ENCODE measurements around the gene SLC6A19. TPM values are rescaled to one million over a fixed set of nuclear protein-coding genes. Genes with fewer than 3 reads are reported as not detected.

SLC6A19 gene
- total and polyA plus RNA-seq, 2 of the 13 experiments (the other 11 are each of a cell fraction or from before 2014, with no cell fraction given): 0.02 TPM; not detected in 1

DNA sequence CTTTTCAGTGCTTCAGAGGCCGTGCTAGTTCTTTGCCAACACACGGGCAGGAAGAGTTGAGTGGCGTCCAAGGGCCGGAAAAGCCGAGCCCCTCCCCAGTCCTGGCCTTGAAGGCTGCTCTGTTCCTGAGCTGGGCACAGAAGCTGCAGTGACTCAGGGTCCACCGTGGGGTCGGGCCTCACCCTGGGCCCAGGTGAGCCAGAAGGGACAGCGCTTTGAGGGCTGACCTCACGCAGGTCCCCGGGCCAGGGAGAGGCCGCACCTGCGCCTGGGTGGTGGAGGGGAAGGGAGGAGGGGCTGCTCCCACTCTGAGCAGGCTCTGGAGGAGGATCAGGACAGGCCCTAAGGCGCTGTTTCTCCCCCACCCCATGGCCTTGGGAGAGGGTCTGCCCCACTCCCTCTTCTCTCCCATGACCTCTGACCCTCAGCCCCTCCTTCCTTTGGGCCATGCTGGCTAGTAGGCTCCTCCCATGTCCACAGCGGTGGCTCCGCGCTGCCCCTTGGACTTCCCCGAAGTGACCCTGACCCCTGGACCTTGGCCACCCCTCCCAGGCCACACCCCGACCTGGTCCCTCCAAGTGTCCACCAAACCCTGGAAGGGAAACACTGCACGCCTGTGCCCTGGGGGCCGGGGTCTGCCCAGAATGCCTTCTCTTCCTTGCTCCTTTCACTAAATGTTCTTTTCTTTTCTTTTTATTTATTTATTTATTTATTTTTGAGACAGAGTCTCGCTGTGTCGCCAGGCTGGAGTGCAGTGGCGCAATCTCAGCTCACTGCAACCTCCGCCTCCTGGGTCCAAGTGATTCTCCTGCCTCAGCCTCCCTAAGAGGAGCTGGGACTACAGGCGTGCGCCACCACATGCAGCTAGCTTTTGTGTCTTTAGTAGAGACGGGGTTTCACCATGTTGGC lies 19.7 kb upstream of the SLC6A19 start (continued):
- 0 out of 2 replicates have a peak, but pooled peaks have one; percentile 33 for TF ChIP-seq ZNF775 (CRISPR knock-in tag; IDR thresholded peaks at IDR 0.05; ENCODE audit: borderline replicate concordance)
- TF ChIP-seq AKAP8 (CRISPR knock-in tag; IDR thresholded peaks at IDR 0.05): 0 out of 2 replicates have a peak, but pooled peaks have one; percentile 49
- peak; percentile 25 for TF ChIP-seq AGO2 (optimal IDR thresholded peaks at IDR 0.05; ENCODE audit: low read depth, low read length)
- TF ChIP-seq ZSCAN21 (CRISPR knock-in tag; IDR thresholded peaks at IDR 0.05; ENCODE audit: borderline replicate concordance): peak; percentile 72; the same call in 1 of the 2 replicates
- no peak for TF ChIP-seq KLF6 (CRISPR knock-in tag; IDR thresholded peaks at IDR 0.05)
- no peak for TF ChIP-seq ZFAT (CRISPR knock-in tag; conservative IDR thresholded peaks at IDR 0.05)
- 0 out of 2 replicates have a peak, but pooled peaks have one; percentile 27 for TF ChIP-seq ZFP82 (CRISPR knock-in tag; IDR thresholded peaks at IDR 0.05; ENCODE audit: borderline replicate concordance)
- no peak for TF ChIP-seq ZHX2 (IDR thresholded peaks at IDR 0.05; ENCODE audit: low read depth)
- no peak for TF ChIP-seq ZHX2 (CRISPR knock-in tag; IDR thresholded peaks at IDR 0.05; ENCODE audit: borderline replicate concordance)
- TF ChIP-seq, protein P1, sequence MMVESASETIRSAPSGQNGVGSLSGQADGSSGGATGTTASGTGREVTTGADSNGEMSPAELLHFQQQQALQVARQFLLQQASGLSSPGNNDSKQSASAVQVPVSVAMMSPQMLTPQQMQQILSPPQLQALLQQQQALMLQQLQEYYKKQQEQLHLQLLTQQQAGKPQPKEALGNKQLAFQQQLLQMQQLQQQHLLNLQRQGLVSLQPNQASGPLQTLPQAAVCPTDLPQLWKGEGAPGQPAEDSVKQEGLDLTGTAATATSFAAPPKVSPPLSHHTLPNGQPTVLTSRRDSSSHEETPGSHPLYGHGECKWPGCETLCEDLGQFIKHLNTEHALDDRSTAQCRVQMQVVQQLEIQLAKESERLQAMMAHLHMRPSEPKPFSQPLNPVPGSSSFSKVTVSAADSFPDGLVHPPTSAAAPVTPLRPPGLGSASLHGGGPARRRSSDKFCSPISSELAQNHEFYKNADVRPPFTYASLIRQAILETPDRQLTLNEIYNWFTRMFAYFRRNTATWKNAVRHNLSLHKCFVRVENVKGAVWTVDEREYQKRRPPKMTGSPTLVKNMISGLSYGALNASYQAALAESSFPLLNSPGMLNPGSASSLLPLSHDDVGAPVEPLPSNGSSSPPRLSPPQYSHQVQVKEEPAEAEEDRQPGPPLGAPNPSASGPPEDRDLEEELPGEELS (CRISPR knock-in tag; IDR thresholded peaks at IDR 0.05): peak; percentile 58
- TF ChIP-seq, protein P2, sequence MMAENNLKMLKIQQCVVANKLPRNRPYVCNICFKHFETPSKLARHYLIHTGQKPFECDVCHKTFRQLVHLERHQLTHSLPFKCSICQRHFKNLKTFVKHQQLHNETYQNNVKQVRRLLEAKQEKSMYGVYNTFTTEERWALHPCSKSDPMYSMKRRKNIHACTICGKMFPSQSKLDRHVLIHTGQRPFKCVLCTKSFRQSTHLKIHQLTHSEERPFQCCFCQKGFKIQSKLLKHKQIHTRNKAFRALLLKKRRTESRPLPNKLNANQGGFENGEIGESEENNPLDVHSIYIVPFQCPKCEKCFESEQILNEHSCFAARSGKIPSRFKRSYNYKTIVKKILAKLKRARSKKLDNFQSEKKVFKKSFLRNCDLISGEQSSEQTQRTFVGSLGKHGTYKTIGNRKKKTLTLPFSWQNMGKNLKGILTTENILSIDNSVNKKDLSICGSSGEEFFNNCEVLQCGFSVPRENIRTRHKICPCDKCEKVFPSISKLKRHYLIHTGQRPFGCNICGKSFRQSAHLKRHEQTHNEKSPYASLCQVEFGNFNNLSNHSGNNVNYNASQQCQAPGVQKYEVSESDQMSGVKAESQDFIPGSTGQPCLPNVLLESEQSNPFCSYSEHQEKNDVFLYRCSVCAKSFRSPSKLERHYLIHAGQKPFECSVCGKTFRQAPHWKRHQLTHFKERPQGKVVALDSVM (CRISPR knock-in tag; IDR thresholded peaks at IDR 0.05): peak; percentile 89
- TF ChIP-seq, protein P3, sequence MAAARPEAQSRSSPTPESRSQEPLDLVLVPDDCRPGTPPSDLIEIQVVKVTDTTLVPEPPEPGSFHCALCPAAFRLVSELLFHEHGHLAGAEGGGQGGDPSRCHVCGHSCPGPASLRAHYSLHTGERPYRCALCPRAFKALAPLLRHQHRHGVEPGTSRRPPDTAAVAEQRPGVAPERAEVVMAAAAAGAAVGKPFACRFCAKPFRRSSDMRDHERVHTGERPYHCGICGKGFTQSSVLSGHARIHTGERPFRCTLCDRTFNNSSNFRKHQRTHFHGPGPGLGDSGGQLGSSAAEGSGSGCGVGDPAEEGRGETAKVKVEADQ (CRISPR knock-in tag; IDR thresholded peaks at IDR 0.05; ENCODE audit: borderline replicate concordance): 0 out of 2 replicates have a peak, but pooled peaks have one; percentile 34

Data from HepG2 (cell line).